K562 (cell line): Measurements from ENCODE around the gene MCC. TPM values are rescaled to one million over a fixed set of nuclear protein-coding genes. Genes with fewer than 3 reads are reported as not detected.

Experiments used
- ATAC-seq: fragments of 200-7000 bp; cut with Tn5 transposase; 3 replicates; pipeline ENCODE4 v1.9.1; 2020; ENCODE audit warnings: moderate library complexity
- BruUV-seq: library from RNA; stranded (reverse); fragments of 400-500 nt; replicated peaks from 2 replicates; lab custom pipeline; 2021; lab: Mats Ljungman, UMichigan
- CTCF ChIA-PET: fragments of 300-600 bp; formaldehyde crosslinking; extraction: SDS; loops from one replicate; lab custom pipeline; 2021; ENCODE audit warnings: low intra/inter-chr PET ratio; lab: Yijun Ruan, JAX
- POLR2A ChIA-PET: fragments of 300-600, 350-650 bp; sonication (Branson Sonifier 250); formaldehyde crosslinking; extraction: SDS; loops from one replicate; lab custom pipeline; 2021; ENCODE audit warnings: antibody characterized with exemption, inconsistent platforms; lab: Yijun Ruan, JAX
- DNase-seq, 4 experiments: peaks; one replicate each; pipeline versions ENCODE4 v3.0.0 to v3.0.0-alpha.2; 2011 to 2018; ENCODE audit warnings: low spot score in 3 of 4, mixed read lengths in 3 of 4; ENCODE audit errors: extremely low read depth in 1 of 4
- FAIRE-seq: peaks from 2 replicates; lab custom pipeline; 2011; peaks lifted over from hg19 to GRCh38; lab: Jason Lieb, UNC
- H2AFZ ChIP-seq: 2 replicates; pipeline ENCODE4 v1.6.0; 2011; ENCODE audit warnings: low read depth, low read length, control low read depth, inconsistent platforms
- H3K27ac ChIP-seq: fragments of 200-600 bp; 3 replicates; pipeline ENCODE4 v1.8.0; 2011; ENCODE audit warnings: low read depth, mild to moderate bottlenecking, control low read depth, inconsistent platforms, low read length, moderate library complexity, mixed read lengths; ENCODE audit errors: extremely low read depth
- H3K27me3 ChIP-seq, 2 experiments: fragments of 300-600 bp in 1 of 2; 2 replicates in 1 of 2; 3 replicates in 1 of 2; pipeline versions ENCODE4 v1.6.0 to v1.8.0; 2011; ENCODE audit warnings: inconsistent platforms in 2 of 2, low read length in 2 of 2, mild to moderate bottlenecking in 1 of 2, mixed read lengths in 1 of 2, moderate library complexity in 1 of 2; ENCODE audit not compliant: control insufficient read depth in 2 of 2, insufficient read depth in 2 of 2
- H3K36me3 ChIP-seq: fragments of 300-600 bp; 3 replicates; pipeline ENCODE4 v1.8.0; 2011; ENCODE audit warnings: mild to moderate bottlenecking, low read length, inconsistent platforms; ENCODE audit not compliant: control insufficient read depth, insufficient read depth
- H3K4me1 ChIP-seq, 2 experiments: fragments of 200-600 bp in 1 of 2; replicated peaks in 1 of 2; 2 replicates in 1 of 2; 3 replicates in 1 of 2; pipeline versions ENCODE4 v1.5.1 to v1.8.0; 2011; ENCODE audit warnings: inconsistent platforms in 2 of 2, low read length in 2 of 2, mild to moderate bottlenecking in 1 of 2, mixed read lengths in 1 of 2, moderate library complexity in 1 of 2; ENCODE audit not compliant: control insufficient read depth in 2 of 2, insufficient read depth in 2 of 2
- H3K4me2 ChIP-seq: 2 replicates; pipeline ENCODE4 v1.6.1; 2011; ENCODE audit warnings: low read length, control low read depth, inconsistent platforms, mixed read lengths; ENCODE audit not compliant: insufficient read depth
- H3K4me3 ChIP-seq: fragments of 200-600 bp; sonication (generic), shearing (Covaris generic); 2 replicates; pipeline ENCODE4 v1.5.1; 2016; ENCODE audit warnings: control low read depth, inconsistent platforms
- H3K79me2 ChIP-seq: fragments of 200-600 bp; 3 replicates; pipeline ENCODE4 v1.8.0; 2011; ENCODE audit warnings: low read length, inconsistent platforms; ENCODE audit not compliant: control insufficient read depth, insufficient read depth
- H3K9ac ChIP-seq, 2 experiments: 2 replicates each; pipeline versions ENCODE4 v1.6.0 to v1.6.1; 2011; ENCODE audit warnings: low read depth in 2 of 2, low read length in 2 of 2, control low read depth in 1 of 2, inconsistent platforms in 1 of 2, mild to moderate bottlenecking in 1 of 2, mixed read lengths in 1 of 2; ENCODE audit not compliant: insufficient read depth in 1 of 2
- H3K9me1 ChIP-seq: one replicate; pipeline ENCODE4 v1.6.0; 2011; ENCODE audit warnings: inconsistent platforms, mild to moderate bottlenecking, low read length, moderate library complexity; ENCODE audit not compliant: control insufficient read depth, insufficient read depth
- H3K9me3 ChIP-seq: replicated peaks from 2 replicates; pipeline ENCODE4 v1.5.1; 2011; ENCODE audit warnings: low read depth, low read length, inconsistent platforms; ENCODE audit not compliant: control insufficient read depth, insufficient read depth
- H4K20me1 ChIP-seq: replicated peaks from 2 replicates; pipeline ENCODE4 v1.6.1; 2011; ENCODE audit warnings: low read length, inconsistent platforms, mixed read lengths; ENCODE audit not compliant: control insufficient read depth, insufficient read depth
- FOXJ3 ChIP-seq: sonication (generic); formaldehyde crosslinking; IDR thresholded peaks from 2 replicates; pipeline ENCODE4 v1.4.0; 2020; ENCODE audit warnings: mild to moderate bottlenecking, missing genetic modification reagents
- HDAC6 ChIP-seq: IDR thresholded peaks from 2 replicates; pipeline ENCODE4 v1.6.1; 2012; ENCODE audit warnings: low read depth, mild to moderate bottlenecking, control low read depth, inconsistent platforms, low read length, moderate library complexity
- JUND ChIP-seq, 2 experiments: IDR thresholded peaks; 2 replicates in 1 of 2; 3 replicates in 1 of 2; pipeline ENCODE4 v1.6.1; 2011; ENCODE audit warnings: borderline replicate concordance in 2 of 2, low read depth in 2 of 2, low read length in 2 of 2, improper control_type of control experiment in 1 of 2, missing biosample characterization in 1 of 2, missing genetic modification characterization in 1 of 2, missing genetic modification reagents in 1 of 2
- MBD2 ChIP-seq: sonication (generic); IDR thresholded peaks from 2 replicates; pipeline ENCODE4 v1.6.1; 2016; ENCODE audit warnings: low read depth, borderline replicate concordance
- MYBL2 ChIP-seq, 2 experiments: fragments of 450-650 bp in 1 of 2; sonication (generic) in 1 of 2; formaldehyde crosslinking in 1 of 2; IDR thresholded peaks; 2 replicates each; pipeline versions ENCODE4 v1.6.1 to v1.8.1; 2017 to 2022; ENCODE audit warnings: borderline replicate concordance in 1 of 2, inconsistent platforms in 1 of 2, low read depth in 1 of 2, mild to moderate bottlenecking in 1 of 2, missing genetic modification reagents in 1 of 2, moderate library complexity in 1 of 2
- ZNF263 ChIP-seq: sonication (generic); formaldehyde crosslinking; IDR thresholded peaks from 2 replicates; pipeline ENCODE4 v1.8.0; 2022; ENCODE audit warnings: mild to moderate bottlenecking, missing genetic modification reagents, borderline replicate concordance
- ZNF699 ChIP-seq: fragments of 250-450 bp; sonication (Bioruptor Pico); IDR thresholded peaks from 2 replicates; pipeline ENCODE4 v1.8.0; 2021; ENCODE audit warnings: mild to moderate bottlenecking, moderate library complexity; ENCODE audit not compliant: insufficient replicate concordance
- ZNF76 ChIP-seq: fragments of 250-450 bp; sonication (Bioruptor Pico); IDR thresholded peaks from 2 replicates; pipeline ENCODE4 v1.4.0; 2020; ENCODE audit warnings: mild to moderate bottlenecking, moderate library complexity, borderline replicate concordance
- WGBS: fragments of 100-300 bp; shearing (Covaris generic); methylation state at CpG from one replicate; pipeline ENCODE4 v1.1.6; 2016; ENCODE audit warnings: low coverage, mixed read lengths; ENCODE audit not compliant: insufficient coverage; ENCODE audit errors: missing lambda C conversion rate; 5-methylcytosine and 5-hydroxymethylcytosine counted together
- in situ Hi-C: fragments of 300-500 bp; cut with MboI; formaldehyde crosslinking; loops from 4 replicates; pipeline ENCODE4 v1.15.0; 2018; ENCODE audit warnings: inconsistent platforms, mixed read lengths
- intact Hi-C: fragments of 100-400 bp; cut with micrococcal nuclease; formaldehyde crosslinking; loops from 2 replicates; pipeline ENCODE4 v1.14.2; 2022
- polyA plus RNA-seq, 8 experiments: library from polyadenylated mRNA; depleted of rRNA in 4 of 8; stranded (reverse) in 5 of 8; unstranded in 3 of 8; fragments of >200 nt; fragmentation: Nextera tagmentation in 2 of 8; fragmentation: Illumina TruSeq in 1 of 8; extraction: Ambion mirVana in 2 of 8; extraction: Trizol in 1 of 8; gene quantifications; 2 replicates each; pipeline versions ENCODE4 v1.2.1 to v1.2.3, GENCODE V29; 2011 to 2014; ENCODE audit warnings: inconsistent platforms in 1 of 8, missing spikeins in 1 of 8
- total RNA-seq, 7 experiments: library from RNA; depleted of rRNA in 6 of 7; stranded (reverse); fragments of >200 nt in 6 of 7; fragmentation: Illumina TruSeq in 2 of 7; extraction: Trizol in 2 of 7; gene quantifications; 2 replicates each; pipeline versions ENCODE4 v1.2.1 to v1.2.3, GENCODE V29; 2011 to 2021; ENCODE audit warnings: low replicate concordance in 1 of 7
- TF ChIP-seq, protein P1 (sequence below), 3 experiments: fragments of 200-800 bp in 1 of 3; fragments of 250-450 bp in 1 of 3; fragments of 450-650 bp in 1 of 3; sonication (Bioruptor Pico) in 1 of 3; sonication (Bioruptor generic) in 1 of 3; formaldehyde crosslinking in 1 of 3; IDR thresholded peaks; 2 replicates each; pipeline versions ENCODE4 v1.6.1 to v1.8.0; 2016 to 2022; ENCODE audit warnings: mild to moderate bottlenecking in 2 of 3, missing genetic modification characterization in 2 of 3, missing compliant biosample characterization in 1 of 3, moderate library complexity in 1 of 3
- TF ChIP-seq, protein P2 (sequence below): sonication (generic); formaldehyde crosslinking; IDR thresholded peaks from 2 replicates; pipeline ENCODE4 v1.8.0; 2022; ENCODE audit warnings: missing genetic modification reagents, mild to moderate bottlenecking, borderline replicate concordance

The MCC gene
- total and polyA plus RNA-seq, 9 of the 15 experiments (the other 6 are each of a cell fraction or from before 2014, with no cell fraction given), result 0.04 to 0.24 (median 0.06) TPM; not detected in 1

DNA sequence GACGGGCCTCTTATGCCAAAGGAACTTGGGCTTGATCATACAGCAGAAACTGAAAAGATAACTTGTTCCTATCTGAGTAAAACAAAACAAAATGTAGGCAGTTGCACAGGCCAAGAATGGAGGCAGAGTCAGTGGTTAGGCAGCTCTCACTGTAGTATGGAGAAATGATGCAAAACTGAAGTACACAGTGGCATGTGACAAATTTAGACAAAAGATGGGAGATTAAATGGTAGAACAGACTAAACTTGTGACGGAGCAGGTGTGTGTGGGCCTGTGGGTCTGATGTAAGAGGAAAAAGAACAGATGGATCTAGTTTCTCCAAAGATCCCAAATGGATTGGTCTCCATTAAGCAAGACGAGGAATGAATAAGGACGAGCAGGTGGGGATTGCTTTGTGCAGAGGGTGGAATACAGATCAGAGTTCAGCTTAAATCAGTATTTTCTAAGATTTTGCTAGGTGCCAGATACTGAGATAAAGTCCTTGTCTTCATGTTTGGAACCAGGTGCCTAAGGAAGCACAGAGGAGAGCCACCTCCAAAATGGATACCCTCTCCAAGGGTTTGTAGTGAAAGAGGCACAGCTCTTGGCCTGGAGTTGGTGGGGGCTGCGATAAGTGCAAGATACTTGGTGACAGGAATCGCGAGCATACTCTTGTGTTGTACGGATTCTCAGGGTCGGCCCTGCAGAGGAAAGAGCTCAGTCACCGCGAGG, 512.4 kb downstream of the MCC start (continued):
- TF ChIP-seq, protein P1, sequence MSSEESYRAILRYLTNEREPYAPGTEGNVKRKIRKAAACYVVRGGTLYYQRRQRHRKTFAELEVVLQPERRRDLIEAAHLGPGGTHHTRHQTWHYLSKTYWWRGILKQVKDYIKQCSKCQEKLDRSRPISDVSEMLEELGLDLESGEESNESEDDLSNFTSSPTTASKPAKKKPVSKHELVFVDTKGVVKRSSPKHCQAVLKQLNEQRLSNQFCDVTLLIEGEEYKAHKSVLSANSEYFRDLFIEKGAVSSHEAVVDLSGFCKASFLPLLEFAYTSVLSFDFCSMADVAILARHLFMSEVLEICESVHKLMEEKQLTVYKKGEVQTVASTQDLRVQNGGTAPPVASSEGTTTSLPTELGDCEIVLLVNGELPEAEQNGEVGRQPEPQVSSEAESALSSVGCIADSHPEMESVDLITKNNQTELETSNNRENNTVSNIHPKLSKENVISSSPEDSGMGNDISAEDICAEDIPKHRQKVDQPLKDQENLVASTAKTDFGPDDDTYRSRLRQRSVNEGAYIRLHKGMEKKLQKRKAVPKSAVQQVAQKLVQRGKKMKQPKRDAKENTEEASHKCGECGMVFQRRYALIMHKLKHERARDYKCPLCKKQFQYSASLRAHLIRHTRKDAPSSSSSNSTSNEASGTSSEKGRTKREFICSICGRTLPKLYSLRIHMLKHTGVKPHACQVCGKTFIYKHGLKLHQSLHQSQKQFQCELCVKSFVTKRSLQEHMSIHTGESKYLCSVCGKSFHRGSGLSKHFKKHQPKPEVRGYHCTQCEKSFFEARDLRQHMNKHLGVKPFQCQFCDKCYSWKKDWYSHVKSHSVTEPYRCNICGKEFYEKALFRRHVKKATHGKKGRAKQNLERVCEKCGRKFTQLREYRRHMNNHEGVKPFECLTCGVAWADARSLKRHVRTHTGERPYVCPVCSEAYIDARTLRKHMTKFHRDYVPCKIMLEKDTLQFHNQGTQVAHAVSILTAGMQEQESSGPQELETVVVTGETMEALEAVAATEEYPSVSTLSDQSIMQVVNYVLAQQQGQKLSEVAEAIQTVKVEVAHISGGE (CRISPR knock-in tag; IDR thresholded peaks at IDR 0.05), result peak in 1 of 3 experiments; percentile 64; a peak in 1 of 6 replicates
- peak; percentile 60; the same call in 1 of the 2 replicates for TF ChIP-seq ZNF76 (CRISPR knock-in tag)
- no peak for TF ChIP-seq MYBL2 (IDR thresholded peaks at IDR 0.05; ENCODE audit: low read depth)
- no peak for TF ChIP-seq MYBL2 (CRISPR knock-in tag; IDR thresholded peaks at IDR 0.05; ENCODE audit: borderline replicate concordance)

DNA sequence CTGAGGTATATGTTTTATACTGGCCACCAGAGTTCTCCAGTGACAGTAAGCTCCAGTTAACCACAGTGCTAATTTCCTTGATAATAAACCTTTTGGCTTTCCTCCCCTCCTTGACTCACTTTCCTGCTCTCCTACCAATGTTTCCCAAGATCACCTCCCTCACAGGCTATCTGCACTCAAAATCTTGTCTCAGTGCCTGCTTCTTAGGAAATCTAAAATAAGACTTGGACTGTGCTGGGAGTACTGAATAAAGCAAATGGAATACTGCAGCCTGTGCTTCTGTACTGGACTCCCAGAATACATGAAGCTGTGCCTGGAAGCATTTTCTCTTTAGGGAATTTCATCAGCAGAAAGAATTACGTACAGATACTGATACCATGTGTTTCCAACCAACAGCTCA, 513.4 kb downstream of the MCC start:
- 13% methylated on average over 1 of the region's 1 CpG for WGBS
- ChIA-PET POLR2A (interaction anchor here (1.0 to 2.4 kb wide), 6 partner anchors 9 to 297 kb away, joined by 3 to 19 read pairs (median 6); partner anchors contain the start of gene REEP5), CTCF (no interaction called here)
- H3K27ac ChIP-seq, result peak overlapping the region; percentile 42; the same call in 2 of the 3 replicates
- no peak for ATAC-seq
- H3K4me1 ChIP-seq, result peaks cover 17 to 31% of the 10 kb centered on the region in 2 experiments
- no peaks in the 10 kb centered on the region for H3K9me3 ChIP-seq
- no peak for FAIRE-seq
- no peak overlapping the region for H3K4me3 ChIP-seq
- peak overlapping the region; percentile 94 for H2AFZ ChIP-seq
- H3K36me3 ChIP-seq, result no peaks in the 10 kb centered on the region; the same call in 2 of the 3 replicates
- peaks cover 34% of the 10 kb centered on the region for H3K79me2 ChIP-seq
- no peaks in the 10 kb centered on the region for H3K9me1 ChIP-seq
- intact Hi-C loops, result loop anchor here (5.0 to 10.0 kb wide), 4 partner anchors 113 to 420 kb away; partner anchors contain the start of gene SRP19
- peak overlapping the region; percentile 13; the same call in 1 of the 2 replicates for H3K4me2 ChIP-seq
- peak in 1 of 4 experiments; percentile 25 for DNase-seq
- no peaks in the 10 kb centered on the region for H3K27me3 ChIP-seq
- no peaks in the 10 kb centered on the region for H4K20me1 ChIP-seq
- in situ Hi-C loops, result no loop called here
- peak overlapping the region in 1 of 2 experiments; percentile 88; a peak in 1 of 4 replicates for H3K9ac ChIP-seq
- BruUV-seq, result no TSS peak
- TF ChIP-seq ZNF263 (CRISPR knock-in tag) (no peak), JUND (IDR thresholded peaks at IDR 0.05; ENCODE audit: borderline replicate concordance, low read depth, low read length) (peak; percentile 3; the same call in 1 of the 2 replicates), JUND (tag; IDR thresholded peaks at IDR 0.05; ENCODE audit: borderline replicate concordance, low read depth, low read length) (no peak; the same call in 2 of the 3 replicates), FOXJ3 (CRISPR knock-in tag) (no peak), HDAC6 (no peak), MBD2 (no peak), ZNF699 (no peak)
- TF ChIP-seq, protein P2, sequence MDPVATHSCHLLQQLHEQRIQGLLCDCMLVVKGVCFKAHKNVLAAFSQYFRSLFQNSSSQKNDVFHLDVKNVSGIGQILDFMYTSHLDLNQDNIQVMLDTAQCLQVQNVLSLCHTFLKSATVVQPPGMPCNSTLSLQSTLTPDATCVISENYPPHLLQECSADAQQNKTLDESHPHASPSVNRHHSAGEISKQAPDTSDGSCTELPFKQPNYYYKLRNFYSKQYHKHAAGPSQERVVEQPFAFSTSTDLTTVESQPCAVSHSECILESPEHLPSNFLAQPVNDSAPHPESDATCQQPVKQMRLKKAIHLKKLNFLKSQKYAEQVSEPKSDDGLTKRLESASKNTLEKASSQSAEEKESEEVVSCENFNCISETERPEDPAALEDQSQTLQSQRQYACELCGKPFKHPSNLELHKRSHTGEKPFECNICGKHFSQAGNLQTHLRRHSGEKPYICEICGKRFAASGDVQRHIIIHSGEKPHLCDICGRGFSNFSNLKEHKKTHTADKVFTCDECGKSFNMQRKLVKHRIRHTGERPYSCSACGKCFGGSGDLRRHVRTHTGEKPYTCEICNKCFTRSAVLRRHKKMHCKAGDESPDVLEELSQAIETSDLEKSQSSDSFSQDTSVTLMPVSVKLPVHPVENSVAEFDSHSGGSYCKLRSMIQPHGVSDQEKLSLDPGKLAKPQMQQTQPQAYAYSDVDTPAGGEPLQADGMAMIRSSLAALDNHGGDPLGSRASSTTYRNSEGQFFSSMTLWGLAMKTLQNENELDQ, result no peak
